NOMO-1 treated with dmso at 0.1 percent for 144 hours (cell line): Measurements from ENCODE around the gene DZIP3.
"Not testable (repeated sequence)": the region's sequence is repeated elsewhere in the genome, so short reads cannot be mapped to it uniquely, and the experiment has no call there.

Source experiments
- DNase-seq: peaks from one replicate; lab custom pipeline; 2025; ENCODE audit not compliant: unreplicated experiment; lab: John Stamatoyannopoulos, UW

Gene DZIP3

GRCh38 chr3:108677811-108678210 lies 88.3 kb downstream of the DZIP3 start:
- DNase-seq = no peak

GRCh38 chr3:108692286-108692685 lies 102.8 kb downstream of the DZIP3 start:
- not testable (repeated sequence) for DNase-seq

GRCh38 chr3:108698461-108698860 lies 108.9 kb downstream of the DZIP3 start:
- no peak for DNase-seq

- DNase-seq = no peak
These were observed 115.5 kb downstream of the DZIP3 start for GRCh38 chr3:108705045-108705444.

- DNase-seq = no peak
These were observed 123.5 kb downstream of the DZIP3 start for GRCh38 chr3:108713009-108713516.

GRCh38 chr3:108713816-108714215 lies 124.3 kb downstream of the DZIP3 start:
- no peak for DNase-seq

- no peak for DNase-seq
These were observed 128.9 kb downstream of the DZIP3 start for GRCh38 chr3:108718454-108718853.

- DNase-seq = no peak
These were observed 129.8 kb downstream of the DZIP3 start for GRCh38 chr3:108719178-108719806.

GRCh38 chr3:108722724-108723123 lies 133.2 kb downstream of the DZIP3 start:
- no peak for DNase-seq

GRCh38 chr3:108724101-108724500 lies 134.6 kb downstream of the DZIP3 start:
- no peak for DNase-seq

GRCh38 chr3:108728105-108728504 lies 138.6 kb downstream of the DZIP3 start:
- no peak for DNase-seq

GRCh38 chr3:108728934-108729333 lies 139.4 kb downstream of the DZIP3 start:
- DNase-seq = no peak

GRCh38 chr3:108736821-108737220 lies 147.3 kb downstream of the DZIP3 start:
- no peak for DNase-seq

- DNase-seq = no peak
These were observed 153.4 kb downstream of the DZIP3 start for GRCh38 chr3:108742929-108743328.
